K562 (cell line): ENCODE data around the gene INHA. TPM values are rescaled to one million over a fixed set of nuclear protein-coding genes. Genes with fewer than 3 reads are reported as not detected.
A peak's percentile ranks its signal among the peaks of the same experiment; 100 is the strongest.

ENCODE experiments used
- ATAC-seq: fragments of 200-7000 bp; cut with Tn5 transposase; 3 replicates; pipeline ENCODE4 v1.9.1; 2020; ENCODE audit warnings: moderate library complexity
- BruUV-seq: library from RNA; stranded (reverse); fragments of 400-500 nt; replicated peaks from 2 replicates; lab custom pipeline; 2021; lab: Mats Ljungman, UMichigan
- CTCF ChIA-PET: fragments of 300-600 bp; formaldehyde crosslinking; extraction: SDS; loops from one replicate; lab custom pipeline; 2021; ENCODE audit warnings: low intra/inter-chr PET ratio; lab: Yijun Ruan, JAX
- POLR2A ChIA-PET: fragments of 300-600, 350-650 bp; sonication (Branson Sonifier 250); formaldehyde crosslinking; extraction: SDS; loops from one replicate; lab custom pipeline; 2021; ENCODE audit warnings: antibody characterized with exemption, inconsistent platforms; lab: Yijun Ruan, JAX
- DNase-seq, 4 experiments: peaks; one replicate each; pipeline versions ENCODE4 v3.0.0 to v3.0.0-alpha.2; 2011 to 2018; ENCODE audit warnings: low spot score in 3 of 4, mixed read lengths in 3 of 4; ENCODE audit errors: extremely low read depth in 1 of 4
- FAIRE-seq: peaks from 2 replicates; lab custom pipeline; 2011; peaks lifted over from hg19 to GRCh38; lab: Jason Lieb, UNC
- H2AFZ ChIP-seq: 2 replicates; pipeline ENCODE4 v1.6.0; 2011; ENCODE audit warnings: low read depth, low read length, control low read depth, inconsistent platforms
- H3K27ac ChIP-seq: fragments of 200-600 bp; 3 replicates; pipeline ENCODE4 v1.8.0; 2011; ENCODE audit warnings: low read depth, mild to moderate bottlenecking, control low read depth, inconsistent platforms, low read length, moderate library complexity, mixed read lengths; ENCODE audit errors: extremely low read depth
- H3K27me3 ChIP-seq, 2 experiments: fragments of 300-600 bp in 1 of 2; 2 replicates in 1 of 2; 3 replicates in 1 of 2; pipeline versions ENCODE4 v1.6.0 to v1.8.0; 2011; ENCODE audit warnings: inconsistent platforms in 2 of 2, low read length in 2 of 2, mild to moderate bottlenecking in 1 of 2, mixed read lengths in 1 of 2, moderate library complexity in 1 of 2; ENCODE audit not compliant: control insufficient read depth in 2 of 2, insufficient read depth in 2 of 2
- H3K36me3 ChIP-seq: fragments of 300-600 bp; 3 replicates; pipeline ENCODE4 v1.8.0; 2011; ENCODE audit warnings: mild to moderate bottlenecking, low read length, inconsistent platforms; ENCODE audit not compliant: control insufficient read depth, insufficient read depth
- H3K4me1 ChIP-seq, 2 experiments: fragments of 200-600 bp in 1 of 2; replicated peaks in 1 of 2; 2 replicates in 1 of 2; 3 replicates in 1 of 2; pipeline versions ENCODE4 v1.5.1 to v1.8.0; 2011; ENCODE audit warnings: inconsistent platforms in 2 of 2, low read length in 2 of 2, mild to moderate bottlenecking in 1 of 2, mixed read lengths in 1 of 2, moderate library complexity in 1 of 2; ENCODE audit not compliant: control insufficient read depth in 2 of 2, insufficient read depth in 2 of 2
- H3K4me2 ChIP-seq: 2 replicates; pipeline ENCODE4 v1.6.1; 2011; ENCODE audit warnings: low read length, control low read depth, inconsistent platforms, mixed read lengths; ENCODE audit not compliant: insufficient read depth
- H3K4me3 ChIP-seq: fragments of 200-600 bp; sonication (generic), shearing (Covaris generic); 2 replicates; pipeline ENCODE4 v1.5.1; 2016; ENCODE audit warnings: control low read depth, inconsistent platforms
- H3K79me2 ChIP-seq: fragments of 200-600 bp; 3 replicates; pipeline ENCODE4 v1.8.0; 2011; ENCODE audit warnings: low read length, inconsistent platforms; ENCODE audit not compliant: control insufficient read depth, insufficient read depth
- H3K9ac ChIP-seq, 2 experiments: 2 replicates each; pipeline versions ENCODE4 v1.6.0 to v1.6.1; 2011; ENCODE audit warnings: low read depth in 2 of 2, low read length in 2 of 2, control low read depth in 1 of 2, inconsistent platforms in 1 of 2, mild to moderate bottlenecking in 1 of 2, mixed read lengths in 1 of 2; ENCODE audit not compliant: insufficient read depth in 1 of 2
- H3K9me1 ChIP-seq: one replicate; pipeline ENCODE4 v1.6.0; 2011; ENCODE audit warnings: inconsistent platforms, mild to moderate bottlenecking, low read length, moderate library complexity; ENCODE audit not compliant: control insufficient read depth, insufficient read depth
- H3K9me3 ChIP-seq: replicated peaks from 2 replicates; pipeline ENCODE4 v1.5.1; 2011; ENCODE audit warnings: low read depth, low read length, inconsistent platforms; ENCODE audit not compliant: control insufficient read depth, insufficient read depth
- H4K20me1 ChIP-seq: replicated peaks from 2 replicates; pipeline ENCODE4 v1.6.1; 2011; ENCODE audit warnings: low read length, inconsistent platforms, mixed read lengths; ENCODE audit not compliant: control insufficient read depth, insufficient read depth
- BACH1 ChIP-seq: fragments of 200-800 bp; sonication (Bioruptor generic); IDR thresholded peaks from 2 replicates; pipeline ENCODE4 v1.6.1; 2016; ENCODE audit warnings: missing genetic modification characterization, missing compliant biosample characterization
- C11orf30 ChIP-seq: fragments of 450-650 bp; IDR thresholded peaks from 2 replicates; pipeline ENCODE4 v1.6.1; 2016; ENCODE audit warnings: low read depth, mild to moderate bottlenecking
- CBFB ChIP-seq: sonication (generic); formaldehyde crosslinking; IDR thresholded peaks from 2 replicates; pipeline ENCODE4 v1.4.0; 2020; ENCODE audit warnings: mild to moderate bottlenecking, missing genetic modification reagents
- EZH2 ChIP-seq: IDR thresholded peaks from 2 replicates; pipeline ENCODE4 v1.6.1; 2012; ENCODE audit warnings: low read depth, mild to moderate bottlenecking, inconsistent platforms, low read length, borderline replicate concordance
- GTF2E2 ChIP-seq: fragments of 200-800 bp; sonication (Bioruptor generic); IDR thresholded peaks from 2 replicates; pipeline ENCODE4 v1.6.1; 2016; ENCODE audit warnings: missing genetic modification characterization, missing compliant biosample characterization
- KAT7 ChIP-seq: sonication (generic); formaldehyde crosslinking; IDR thresholded peaks from 2 replicates; pipeline ENCODE4 v1.8.0; 2022; ENCODE audit warnings: missing genetic modification reagents, mild to moderate bottlenecking, borderline replicate concordance
- MIER1 ChIP-seq: fragments of 450-650 bp; IDR thresholded peaks from 2 replicates; pipeline ENCODE4 v1.6.1; 2016; ENCODE audit warnings: antibody characterized with exemption, mild to moderate bottlenecking, low read depth
- NFIC ChIP-seq: fragments of 450-650 bp; IDR thresholded peaks from 2 replicates; pipeline ENCODE4 v1.6.1; 2017; ENCODE audit warnings: mild to moderate bottlenecking, inconsistent platforms
- POLR2A ChIP-seq: fragments of 450-650 bp; conservative IDR thresholded peaks from 2 replicates; pipeline ENCODE4 v1.6.1; 2016
- RUNX1 ChIP-seq: sonication (generic); IDR thresholded peaks from 2 replicates; pipeline ENCODE4 v1.6.1; 2016; ENCODE audit warnings: antibody characterized with exemption, low read depth
- SIRT6 ChIP-seq: IDR thresholded peaks from one replicate; pipeline ENCODE4 v1.6.1; 2012; ENCODE audit warnings: low read depth, mild to moderate bottlenecking, control low read depth, inconsistent platforms, low read length, moderate library complexity
- SPI1 ChIP-seq: IDR thresholded peaks from 2 replicates; pipeline ENCODE4 v1.6.1; 2011; ENCODE audit warnings: low read depth, low read length, control low read depth, borderline replicate concordance
- SRSF3 ChIP-seq: fragments of 200-400 bp; formaldehyde crosslinking; IDR thresholded peaks from 2 replicates; pipeline ENCODE4 v1.6.1; 2016; ENCODE audit warnings: mild to moderate bottlenecking, low read length, moderate library complexity; ENCODE audit not compliant: insufficient read depth
- STAT5A ChIP-seq: IDR thresholded peaks from 2 replicates; pipeline ENCODE4 v1.6.1; 2012; ENCODE audit warnings: low read length, inconsistent platforms, borderline replicate concordance
- TCF3 ChIP-seq: sonication (generic); formaldehyde crosslinking; IDR thresholded peaks from 2 replicates; pipeline ENCODE4 v1.4.0; 2020; ENCODE audit warnings: mild to moderate bottlenecking, missing genetic modification reagents
- TEAD1 ChIP-seq, 2 experiments: fragments of 450-650 bp in 1 of 2; sonication (generic) in 1 of 2; formaldehyde crosslinking; IDR thresholded peaks; 2 replicates each; pipeline versions ENCODE4 v1.4.0 to v1.8.0; 2020 to 2022; ENCODE audit warnings: mild to moderate bottlenecking in 2 of 2, missing genetic modification reagents in 1 of 2
- TRIM28 ChIP-seq: fragments of 450-650 bp; IDR thresholded peaks from 2 replicates; pipeline ENCODE4 v1.6.1; 2017
- ZBTB7A ChIP-seq: IDR thresholded peaks from 2 replicates; pipeline ENCODE4 v1.6.1; 2011; ENCODE audit warnings: low read depth, mild to moderate bottlenecking, low read length, moderate library complexity, borderline replicate concordance; ENCODE audit not compliant: control insufficient read depth
- ZFPM2 ChIP-seq: fragments of 250-450 bp; sonication (Bioruptor Pico); IDR thresholded peaks from 2 replicates; pipeline ENCODE4 v1.5.1; 2022; ENCODE audit warnings: mild to moderate bottlenecking
- ZNF165 ChIP-seq: fragments of 250-450 bp; sonication (Bioruptor Pico); IDR thresholded peaks from 2 replicates; pipeline ENCODE4 v1.4.0; 2020; ENCODE audit warnings: borderline replicate concordance
- ZNF311 ChIP-seq: fragments of 250-450 bp; sonication (Bioruptor Pico); IDR thresholded peaks from 2 replicates; pipeline ENCODE4 v1.4.0; 2020; ENCODE audit warnings: mild to moderate bottlenecking, moderate library complexity
- WGBS: fragments of 100-300 bp; shearing (Covaris generic); methylation state at CpG from one replicate; pipeline ENCODE4 v1.1.6; 2016; ENCODE audit warnings: low coverage, mixed read lengths; ENCODE audit not compliant: insufficient coverage; ENCODE audit errors: missing lambda C conversion rate; 5-methylcytosine and 5-hydroxymethylcytosine counted together
- in situ Hi-C: fragments of 300-500 bp; cut with MboI; formaldehyde crosslinking; loops from 4 replicates; pipeline ENCODE4 v1.15.0; 2018; ENCODE audit warnings: inconsistent platforms, mixed read lengths
- intact Hi-C: fragments of 100-400 bp; cut with micrococcal nuclease; formaldehyde crosslinking; loops from 2 replicates; pipeline ENCODE4 v1.14.2; 2022
- polyA plus RNA-seq, 8 experiments: library from polyadenylated mRNA; depleted of rRNA in 4 of 8; stranded (reverse) in 5 of 8; unstranded in 3 of 8; fragments of >200 nt; fragmentation: Nextera tagmentation in 2 of 8; fragmentation: Illumina TruSeq in 1 of 8; extraction: Ambion mirVana in 2 of 8; extraction: Trizol in 1 of 8; gene quantifications; 2 replicates each; pipeline versions ENCODE4 v1.2.1 to v1.2.3, GENCODE V29; 2011 to 2014; ENCODE audit warnings: inconsistent platforms in 1 of 8, missing spikeins in 1 of 8
- total RNA-seq, 7 experiments: library from RNA; depleted of rRNA in 6 of 7; stranded (reverse); fragments of >200 nt in 6 of 7; fragmentation: Illumina TruSeq in 2 of 7; extraction: Trizol in 2 of 7; gene quantifications; 2 replicates each; pipeline versions ENCODE4 v1.2.1 to v1.2.3, GENCODE V29; 2011 to 2021; ENCODE audit warnings: low replicate concordance in 1 of 7
- TF ChIP-seq, protein P1 (sequence below): fragments of 450-650 bp; formaldehyde crosslinking; IDR thresholded peaks from 2 replicates; pipeline ENCODE4 v1.4.0; 2022; ENCODE audit warnings: mild to moderate bottlenecking, moderate library complexity
- TF ChIP-seq, protein P2 (sequence below): sonication (generic); IDR thresholded peaks from 2 replicates; pipeline ENCODE4 v1.6.1; 2016

INHA gene
- total and polyA plus RNA-seq, 9 of the 15 experiments (the other 6 are each of a cell fraction or from before 2014, with no cell fraction given), result 0.07 to 1.9 (median 0.40) TPM

- TF ChIP-seq C11orf30 (no peak), RUNX1 (no peak), KAT7 (CRISPR knock-in tag) (no peak), GTF2E2 (no peak), EZH2 (no peak), ZBTB7A (peak; percentile 61), CBFB (CRISPR knock-in tag) (no peak), SPI1 (no peak), SIRT6 (no peak), SRSF3 (no peak), POLR2A (peak; percentile 45; the same call in 1 of the 2 replicates), NFIC (peak; percentile 96)
- TF ChIP-seq, all 486 proteins: peak for 25
Measured at GRCh38 chr2:219595256-219595655, 23.1 kb downstream of the INHA start (continued).

DNA sequence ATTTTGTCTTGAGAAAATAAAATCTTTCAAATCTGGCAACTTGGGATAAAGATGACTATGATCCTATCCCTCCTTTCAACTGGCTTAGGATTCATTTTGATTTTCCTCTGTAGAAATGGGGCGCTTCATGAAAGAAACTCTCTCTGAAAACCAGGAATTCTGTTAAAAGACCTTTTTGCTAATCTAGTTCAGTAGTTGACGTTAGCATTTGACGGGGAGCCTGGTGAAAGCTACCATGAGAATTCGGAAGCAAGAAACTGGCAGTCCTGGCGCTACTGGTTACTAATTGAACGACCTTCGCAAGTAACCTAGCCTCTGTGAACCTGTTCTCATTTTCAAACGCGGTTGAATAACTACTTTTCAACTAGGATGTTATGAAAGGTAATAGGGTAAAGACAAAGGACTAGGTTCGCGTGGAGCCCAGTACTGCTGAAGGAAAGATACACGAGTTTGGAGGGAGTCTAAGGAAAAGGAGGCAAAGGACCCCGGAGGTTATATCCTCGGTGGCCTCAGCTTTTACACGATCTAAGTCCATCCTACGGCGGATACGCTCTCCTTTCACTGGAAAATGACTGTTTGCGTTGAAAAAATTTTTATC, 24.9 kb downstream of the INHA start:
- Histone ChIP-seq H3K27ac (peak overlapping the region; percentile 90), H3K4me2 (peak overlapping the region; percentile 90), H3K4me3 (peak overlapping the region; percentile 53), H3K4me1 (peaks cover 9 to 20% of the 10 kb centered on the region in 2 experiments), H3K36me3 (no peaks in the 10 kb centered on the region; the same call in 2 of the 3 replicates), H3K27me3 (no peaks in the 10 kb centered on the region), H2AFZ (peak overlapping the region; percentile 46), H4K20me1 (no peaks in the 10 kb centered on the region), H3K9me3 (no peaks in the 10 kb centered on the region), H3K9ac (peak overlapping the region; percentile 91 to 92), H3K79me2 (peaks cover 17% of the 10 kb centered on the region)
- POLR2A ChIA-PET, result interaction anchor here (0.6 to 3.2 kb wide), 8 partner anchors 8 to 112 kb away, joined by 3 to 12 read pairs (median 4); partner anchors contain the start of genes INHA and OBSL1
- under 1% methylated on average over 19 of the region's 19 CpGs for WGBS
- BruUV-seq, result TSS peak; percentile 94
- ATAC-seq (peak; percentile 23), FAIRE-seq (peak; percentile 37), DNase-seq (peak in 2 of 4 experiments; percentile 23)
- intact Hi-C loops, result loop anchor here (1.0 to 5.0 kb wide), 3 partner anchors 35 to 320 kb away; partner anchors contain the start of gene DNAJB2
- in situ Hi-C loops, result no loop called here
- TF ChIP-seq ZFPM2 (CRISPR knock-in tag), result no peak
- no peak for TF ChIP-seq ZNF311 (CRISPR knock-in tag)
- TF ChIP-seq TEAD1 (CRISPR knock-in tag; IDR thresholded peaks at IDR 0.05), result 0 out of 4 replicates have a peak, but pooled peaks of 1 of the 2 experiments have one; percentile 1
- TF ChIP-seq, protein P1, sequence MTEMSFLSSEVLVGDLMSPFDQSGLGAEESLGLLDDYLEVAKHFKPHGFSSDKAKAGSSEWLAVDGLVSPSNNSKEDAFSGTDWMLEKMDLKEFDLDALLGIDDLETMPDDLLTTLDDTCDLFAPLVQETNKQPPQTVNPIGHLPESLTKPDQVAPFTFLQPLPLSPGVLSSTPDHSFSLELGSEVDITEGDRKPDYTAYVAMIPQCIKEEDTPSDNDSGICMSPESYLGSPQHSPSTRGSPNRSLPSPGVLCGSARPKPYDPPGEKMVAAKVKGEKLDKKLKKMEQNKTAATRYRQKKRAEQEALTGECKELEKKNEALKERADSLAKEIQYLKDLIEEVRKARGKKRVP (CRISPR knock-in tag), result no peak
- no peak for TF ChIP-seq MIER1
- TF ChIP-seq, protein P2, sequence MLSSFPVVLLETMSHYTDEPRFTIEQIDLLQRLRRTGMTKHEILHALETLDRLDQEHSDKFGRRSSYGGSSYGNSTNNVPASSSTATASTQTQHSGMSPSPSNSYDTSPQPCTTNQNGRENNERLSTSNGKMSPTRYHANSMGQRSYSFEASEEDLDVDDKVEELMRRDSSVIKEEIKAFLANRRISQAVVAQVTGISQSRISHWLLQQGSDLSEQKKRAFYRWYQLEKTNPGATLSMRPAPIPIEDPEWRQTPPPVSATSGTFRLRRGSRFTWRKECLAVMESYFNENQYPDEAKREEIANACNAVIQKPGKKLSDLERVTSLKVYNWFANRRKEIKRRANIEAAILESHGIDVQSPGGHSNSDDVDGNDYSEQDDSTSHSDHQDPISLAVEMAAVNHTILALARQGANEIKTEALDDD, result peak; percentile 75
- no peak for TF ChIP-seq TCF3 (CRISPR knock-in tag)
- no peak for TF ChIP-seq BACH1 (tag)
- no peak for TF ChIP-seq ZNF165
- no peak for TF ChIP-seq TRIM28
- peak; percentile 20; the same call in 1 of the 2 replicates for TF ChIP-seq STAT5A
- TF ChIP-seq, all 486 proteins: peak for 3
- no peaks in the 10 kb centered on the region for H3K9me1 ChIP-seq
- CTCF ChIA-PET, result no interaction called here
